A549 (cell line): Measurements from ENCODE around the gene HIVEP1. TPM values are rescaled to one million over a fixed set of nuclear protein-coding genes. Genes with fewer than 3 reads are reported as not detected.

Source experiments
- ATAC-seq, 2 experiments: fragments of 200-7000 bp in 1 of 2; fragments of >200 bp in 1 of 2; cut with Nextera tagmentation in 1 of 2; cut with Tn5 transposase in 1 of 2; 3 replicates each; pipeline versions ENCODE4 v1.8.0 to v1.9.1; 2018 to 2020; ENCODE audit warnings: mild to moderate bottlenecking in 1 of 2, moderate library complexity in 1 of 2
- CTCF ChIA-PET: fragments of 300-600 bp; sonication (Branson Sonifier 250); formaldehyde crosslinking; extraction: SDS; loops from one replicate; lab custom pipeline; 2021; ENCODE audit warnings: antibody characterized with exemption, inconsistent platforms; lab: Yijun Ruan, JAX
- POLR2A ChIA-PET: fragments of 350-600 bp; formaldehyde crosslinking; extraction: SDS; loops from one replicate; lab custom pipeline; 2021; ENCODE audit warnings: antibody characterized with exemption, inconsistent platforms; lab: Yijun Ruan, JAX
- DNase-seq, 2 experiments: peaks; one replicate each; pipeline versions ENCODE4 v3.0.0 to v3.0.0-alpha.2; 2011 to 2016; ENCODE audit warnings: low read depth in 1 of 2, low spot score in 1 of 2
- FAIRE-seq: peaks from 2 replicates; lab custom pipeline; 2011; peaks lifted over from hg19 to GRCh38; lab: Jason Lieb, UNC
- H3K27ac ChIP-seq, 2 experiments: fragments of >200 bp; sonication (Bioruptor Twin); formaldehyde crosslinking; 3 replicates each; pipeline ENCODE4 v1.5.1; 2016 to 2017
- H3K4me1 ChIP-seq: fragments of >200 bp; sonication (Bioruptor Twin); formaldehyde crosslinking; 3 replicates; pipeline ENCODE4 v1.6.1; 2016
- H3K4me2 ChIP-seq: fragments of >200 bp; sonication (Bioruptor Twin); formaldehyde crosslinking; 3 replicates; pipeline ENCODE4 v1.6.1; 2016
- H3K4me3 ChIP-seq: fragments of >200 bp; sonication (Bioruptor Twin); formaldehyde crosslinking; 3 replicates; pipeline ENCODE4 v1.5.1; 2016
- H3K9me3 ChIP-seq: fragments of >200 bp; sonication (Bioruptor Twin); formaldehyde crosslinking; 3 replicates; pipeline ENCODE4 v1.6.1; 2016
- BCL3 ChIP-seq: fragments of >200 bp; sonication (Bioruptor Twin); formaldehyde crosslinking; IDR thresholded peaks from 3 replicates; pipeline ENCODE4 v1.6.1; 2016
- BHLHE40 ChIP-seq: IDR thresholded peaks from 2 replicates; pipeline ENCODE4 v1.6.1; 2012; ENCODE audit warnings: low read depth, low read length, inconsistent platforms
- CHD2 ChIP-seq: fragments of 150-350 bp; IDR thresholded peaks from 2 replicates; pipeline ENCODE4 v1.6.1; 2014; ENCODE audit warnings: low read length; ENCODE audit not compliant: partially characterized antibody
- CHD4 ChIP-seq: fragments of 200-600 bp; sonication (generic); IDR thresholded peaks from 2 replicates; pipeline ENCODE4 v1.6.1; 2016; ENCODE audit warnings: antibody characterized with exemption, mild to moderate bottlenecking, borderline replicate concordance
- CTCF ChIP-seq: fragments of >200 bp; sonication (Bioruptor Twin); formaldehyde crosslinking; IDR thresholded peaks from 3 replicates; pipeline ENCODE4 v1.5.1; 2016
- EP300 ChIP-seq, 2 experiments: fragments of >200 bp; sonication (Bioruptor Twin); formaldehyde crosslinking; IDR thresholded peaks; 2 replicates in 1 of 2; 3 replicates in 1 of 2; pipeline ENCODE4 v1.6.1; 2016 to 2017
- FOSL2 ChIP-seq, 2 experiments: fragments of 450-650 bp in 1 of 2; fragments of >200 bp in 1 of 2; sonication (Bioruptor Twin) in 1 of 2; formaldehyde crosslinking; IDR thresholded peaks; 2 replicates each; pipeline versions ENCODE4 v1.5.0 to v1.6.1; 2016 to 2020; ENCODE audit warnings: mild to moderate bottlenecking in 1 of 2, moderate library complexity in 1 of 2
- GATA3 ChIP-seq: IDR thresholded peaks from 2 replicates; pipeline ENCODE4 v1.6.1; 2012; ENCODE audit warnings: borderline replicate concordance
- HOXA7 ChIP-seq: fragments of 250-450 bp; sonication (Bioruptor Pico); IDR thresholded peaks from 2 replicates; pipeline ENCODE4 v1.5.0; 2020; ENCODE audit warnings: mild to moderate bottlenecking, moderate library complexity
- MAFK ChIP-seq: fragments of 450-650 bp; IDR thresholded peaks from 2 replicates; pipeline ENCODE4 v1.6.1; 2014; ENCODE audit not compliant: partially characterized antibody
- NPAS2 ChIP-seq: fragments of 250-450 bp; sonication (Bioruptor Pico); IDR thresholded peaks from 2 replicates; pipeline ENCODE4 v1.8.0; 2022; ENCODE audit warnings: mild to moderate bottlenecking, moderate library complexity, borderline replicate concordance
- PBX3 ChIP-seq: IDR thresholded peaks from 2 replicates; pipeline ENCODE4 v1.6.1; 2012
- RAD21 ChIP-seq, 2 experiments: fragments of >200 bp in 1 of 2; sonication (Bioruptor Twin) in 1 of 2; formaldehyde crosslinking in 1 of 2; IDR thresholded peaks in 1 of 2; conservative IDR thresholded peaks in 1 of 2; 2 replicates in 1 of 2; 3 replicates in 1 of 2; pipeline ENCODE4 v1.6.1; 2012 to 2018; ENCODE audit warnings: inconsistent platforms in 1 of 2
- RCOR1 ChIP-seq: fragments of 150-350 bp; IDR thresholded peaks from 2 replicates; pipeline ENCODE4 v1.6.1; 2014; ENCODE audit warnings: antibody characterized with exemption, low read length, low read depth
- SMC3 ChIP-seq: fragments of >200 bp; sonication (Bioruptor Twin); formaldehyde crosslinking; IDR thresholded peaks from 3 replicates; pipeline ENCODE4 v1.6.1; 2018; ENCODE audit warnings: inconsistent platforms
- SREBF2 ChIP-seq: fragments of 450-650 bp; IDR thresholded peaks from 2 replicates; pipeline ENCODE4 v1.6.1; 2014; ENCODE audit warnings: mild to moderate bottlenecking, moderate library complexity
- USF2 ChIP-seq: fragments of 450-650 bp; IDR thresholded peaks from 2 replicates; pipeline ENCODE4 v1.6.1; 2014; ENCODE audit warnings: antibody characterized with exemption
- WGBS: methylation state at CpG from one replicate; pipeline ENCODE4 v1.1.6; 2017; ENCODE audit errors: missing lambda C conversion rate; 5-methylcytosine and 5-hydroxymethylcytosine counted together
- polyA plus RNA-seq, 4 experiments: library from polyadenylated mRNA; depleted of rRNA in 3 of 4; stranded (reverse); fragments of >200 nt; fragmentation: RNase III in 1 of 4; extraction: RNeasy Plus Mini Kit Qiagen cat#74134 plus additional on column Dnase treatment in 1 of 4; gene quantifications; 2 replicates in 3 of 4; 3 replicates in 1 of 4; pipeline ENCODE4 v1.2.3, GENCODE V29; 2011 to 2017
- TF ChIP-seq, protein P1 (sequence below): fragments of 250-450 bp; sonication (Bioruptor Pico); IDR thresholded peaks from 2 replicates; pipeline ENCODE4 v1.5.0; 2021; ENCODE audit warnings: mild to moderate bottlenecking, moderate library complexity, borderline replicate concordance
- TF ChIP-seq, protein P2 (sequence below): fragments of 150-350 bp; IDR thresholded peaks from 2 replicates; pipeline ENCODE4 v1.6.1; 2014; ENCODE audit warnings: low read depth, mild to moderate bottlenecking, low read length

The HIVEP1 gene
- polyA plus RNA-seq, 2 of the 4 experiments (the other 2 are of a cell fraction): 5.8 to 10.5 TPM

DNA sequence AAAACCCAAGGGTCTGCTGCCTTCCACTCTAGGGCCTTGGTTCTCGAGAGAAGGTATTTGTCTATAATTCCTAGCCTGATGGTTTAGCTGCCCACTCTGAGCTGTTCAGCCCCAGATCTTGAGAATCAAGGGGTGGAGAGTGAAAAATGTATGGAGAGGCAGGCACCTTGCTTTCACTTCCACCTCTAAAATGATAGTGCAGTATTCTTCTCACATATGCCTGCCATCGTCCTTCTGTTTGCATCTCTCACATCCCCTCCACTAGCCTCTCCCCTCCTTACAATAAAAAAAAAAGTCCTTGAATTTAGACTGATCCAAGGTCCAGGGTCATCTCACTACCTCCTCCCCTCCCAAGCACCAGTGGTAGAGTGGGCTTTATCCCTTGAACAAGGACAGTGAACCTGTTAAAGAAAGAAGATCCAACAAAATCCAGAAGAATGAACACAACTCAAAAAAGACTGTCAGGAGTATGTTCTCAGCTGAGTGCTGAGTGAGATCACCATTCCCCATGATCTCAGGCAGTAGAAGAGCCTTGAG, 104.2 kb downstream of the HIVEP1 start (continued):
- no peak for TF ChIP-seq CTCF

DNA sequence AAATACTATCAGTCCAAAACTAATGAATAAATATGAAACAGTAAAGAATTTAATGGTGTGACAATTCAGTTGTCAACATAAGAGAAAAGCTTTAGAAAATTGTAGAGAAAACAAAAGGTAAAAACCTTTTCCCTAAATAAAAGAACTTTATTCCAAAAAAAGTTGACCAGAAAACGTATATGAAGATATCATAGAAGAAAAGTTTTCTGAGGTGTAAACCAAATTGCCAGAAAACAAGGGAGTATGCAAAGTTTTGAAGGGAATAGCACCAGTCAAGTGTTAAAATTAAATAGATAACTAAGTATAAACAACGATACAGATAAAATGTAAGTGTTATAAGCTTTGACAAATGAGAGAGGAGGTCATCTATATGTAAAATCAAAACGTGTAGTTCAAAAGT, 104.9 kb downstream of the HIVEP1 start:
- Histone ChIP-seq H3K4me2 (no peak overlapping the region), H3K4me1 (peaks cover 22% of the 10 kb centered on the region; the same call in 2 of the 3 replicates), H3K27ac (no peak overlapping the region), H3K9me3 (peaks cover 11% of the 10 kb centered on the region), H3K4me3 (no peak overlapping the region)
- POLR2A ChIA-PET: no interaction called here
- ATAC-seq (no peak), FAIRE-seq (no peak), DNase-seq (no peak)
- TF ChIP-seq, protein P1, sequence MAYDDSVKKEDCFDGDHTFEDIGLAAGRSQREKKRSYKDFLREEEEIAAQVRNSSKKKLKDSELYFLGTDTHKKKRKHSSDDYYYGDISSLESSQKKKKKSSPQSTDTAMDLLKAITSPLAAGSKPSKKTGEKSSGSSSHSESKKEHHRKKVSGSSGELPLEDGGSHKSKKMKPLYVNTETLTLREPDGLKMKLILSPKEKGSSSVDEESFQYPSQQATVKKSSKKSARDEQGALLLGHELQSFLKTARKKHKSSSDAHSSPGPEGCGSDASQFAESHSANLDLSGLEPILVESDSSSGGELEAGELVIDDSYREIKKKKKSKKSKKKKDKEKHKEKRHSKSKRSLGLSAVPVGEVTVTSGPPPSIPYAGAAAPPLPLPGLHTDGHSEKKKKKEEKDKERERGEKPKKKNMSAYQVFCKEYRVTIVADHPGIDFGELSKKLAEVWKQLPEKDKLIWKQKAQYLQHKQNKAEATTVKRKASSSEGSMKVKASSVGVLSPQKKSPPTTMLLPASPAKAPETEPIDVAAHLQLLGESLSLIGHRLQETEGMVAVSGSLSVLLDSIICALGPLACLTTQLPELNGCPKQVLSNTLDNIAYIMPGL (CRISPR knock-in tag): no peak
- TF ChIP-seq CHD2 (no peak), HOXA7 (no peak), BHLHE40 (no peak), USF2 (no peak), MAFK (no peak), SREBF2 (no peak), EP300 (IDR thresholded peaks at IDR 0.05) (no peak), FOSL2 (IDR thresholded peaks at IDR 0.05) (no peak), FOSL2 (CRISPR knock-in tag; IDR thresholded peaks at IDR 0.05) (no peak), SMC3 (no peak), CHD4 (no peak), RCOR1 (no peak), NPAS2 (CRISPR knock-in tag) (no peak), RAD21 (conservative IDR thresholded peaks at IDR 0.05 in 1 of 2, IDR thresholded peaks at IDR 0.05 in 1 of 2) (no peak), PBX3 (no peak)
- TF ChIP-seq, protein P2, sequence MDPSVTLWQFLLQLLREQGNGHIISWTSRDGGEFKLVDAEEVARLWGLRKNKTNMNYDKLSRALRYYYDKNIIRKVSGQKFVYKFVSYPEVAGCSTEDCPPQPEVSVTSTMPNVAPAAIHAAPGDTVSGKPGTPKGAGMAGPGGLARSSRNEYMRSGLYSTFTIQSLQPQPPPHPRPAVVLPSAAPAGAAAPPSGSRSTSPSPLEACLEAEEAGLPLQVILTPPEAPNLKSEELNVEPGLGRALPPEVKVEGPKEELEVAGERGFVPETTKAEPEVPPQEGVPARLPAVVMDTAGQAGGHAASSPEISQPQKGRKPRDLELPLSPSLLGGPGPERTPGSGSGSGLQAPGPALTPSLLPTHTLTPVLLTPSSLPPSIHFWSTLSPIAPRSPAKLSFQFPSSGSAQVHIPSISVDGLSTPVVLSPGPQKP: no peak
- 86% methylated on average over 3 of the region's 3 CpGs for WGBS
- CTCF ChIA-PET: no interaction called here

- peak overlapping the region in 1 of 2 experiments; percentile 69; a peak in 4 of 6 replicates for H3K27ac ChIP-seq
- peaks cover 13% of the 10 kb centered on the region; the same call in 2 of the 3 replicates for H3K4me1 ChIP-seq
- FAIRE-seq (no peak), ATAC-seq (no peak), DNase-seq (no peak)
- POLR2A ChIA-PET: no interaction called here
- H3K4me2 ChIP-seq: peak overlapping the region; percentile 56
- peaks cover 11% of the 10 kb centered on the region for H3K9me3 ChIP-seq
- CTCF ChIA-PET: no interaction called here
- no peak for TF ChIP-seq BCL3
- TF ChIP-seq MAFK: peak; percentile 94
- no peak for TF ChIP-seq GATA3
- H3K4me3 ChIP-seq: no peak overlapping the region
Observed at GRCh38 chr6:12118607-12119006, 106.5 kb downstream of the HIVEP1 start.
